AG04449 (cell line): Measurements from ENCODE around the gene CENPA.

ENCODE experiments used
- CTCF ChIA-PET: fragments of 350-600 bp; formaldehyde crosslinking; extraction: SDS; loops from one replicate; lab custom pipeline; 2021; ENCODE audit warnings: antibody characterized with exemption; lab: Yijun Ruan, JAX
- POLR2A ChIA-PET: fragments of 400-600, 350-600 bp; formaldehyde crosslinking; extraction: SDS; loops from one replicate; lab custom pipeline; 2020; ENCODE audit warnings: antibody characterized with exemption, inconsistent platforms; lab: Yijun Ruan, JAX
- DNase-seq: peaks from one replicate; pipeline ENCODE4 v3.0.0-alpha.2; 2010; ENCODE audit warnings: low read depth, low spot score
- H3K4me3 ChIP-seq: 2 replicates; pipeline ENCODE4 v1.5.1; 2011; ENCODE audit warnings: low read depth, mild to moderate bottlenecking, control low read depth, low read length
- TF ChIP-seq, protein P1 (sequence below): IDR thresholded peaks from one replicate; pipeline ENCODE4 v1.5.1; 2011; ENCODE audit warnings: mild to moderate bottlenecking, moderate library complexity, low read length, control low read depth, inconsistent platforms; ENCODE audit not compliant: insufficient read depth; ENCODE audit errors: missing control alignments

Gene CENPA

DNA sequence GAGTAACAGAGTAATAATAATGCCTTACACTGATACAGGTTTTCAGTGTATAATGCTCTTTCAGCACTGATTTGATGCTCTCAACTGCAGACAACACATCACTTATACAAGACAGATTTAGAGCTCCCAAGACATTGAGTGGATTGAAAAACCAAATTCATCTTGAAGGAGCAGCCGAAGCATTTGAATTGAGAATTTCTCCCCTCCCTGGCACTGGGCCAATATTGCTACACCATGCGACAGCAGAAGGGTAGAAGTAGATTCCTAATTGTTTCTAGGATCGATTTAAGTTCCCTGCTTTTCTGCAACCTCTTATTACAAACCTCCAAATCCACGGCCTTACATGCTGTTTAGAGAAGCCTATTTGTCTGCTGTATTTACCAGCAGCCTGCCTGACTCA lies 15.5 kb downstream of the CENPA start:
- ChIA-PET CTCF (no interaction called here), POLR2A (no interaction called here)
- TF ChIP-seq, protein P1, sequence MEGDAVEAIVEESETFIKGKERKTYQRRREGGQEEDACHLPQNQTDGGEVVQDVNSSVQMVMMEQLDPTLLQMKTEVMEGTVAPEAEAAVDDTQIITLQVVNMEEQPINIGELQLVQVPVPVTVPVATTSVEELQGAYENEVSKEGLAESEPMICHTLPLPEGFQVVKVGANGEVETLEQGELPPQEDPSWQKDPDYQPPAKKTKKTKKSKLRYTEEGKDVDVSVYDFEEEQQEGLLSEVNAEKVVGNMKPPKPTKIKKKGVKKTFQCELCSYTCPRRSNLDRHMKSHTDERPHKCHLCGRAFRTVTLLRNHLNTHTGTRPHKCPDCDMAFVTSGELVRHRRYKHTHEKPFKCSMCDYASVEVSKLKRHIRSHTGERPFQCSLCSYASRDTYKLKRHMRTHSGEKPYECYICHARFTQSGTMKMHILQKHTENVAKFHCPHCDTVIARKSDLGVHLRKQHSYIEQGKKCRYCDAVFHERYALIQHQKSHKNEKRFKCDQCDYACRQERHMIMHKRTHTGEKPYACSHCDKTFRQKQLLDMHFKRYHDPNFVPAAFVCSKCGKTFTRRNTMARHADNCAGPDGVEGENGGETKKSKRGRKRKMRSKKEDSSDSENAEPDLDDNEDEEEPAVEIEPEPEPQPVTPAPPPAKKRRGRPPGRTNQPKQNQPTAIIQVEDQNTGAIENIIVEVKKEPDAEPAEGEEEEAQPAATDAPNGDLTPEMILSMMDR: no peak
- DNase-seq: no peak
- no peak overlapping the region for H3K4me3 ChIP-seq

DNA sequence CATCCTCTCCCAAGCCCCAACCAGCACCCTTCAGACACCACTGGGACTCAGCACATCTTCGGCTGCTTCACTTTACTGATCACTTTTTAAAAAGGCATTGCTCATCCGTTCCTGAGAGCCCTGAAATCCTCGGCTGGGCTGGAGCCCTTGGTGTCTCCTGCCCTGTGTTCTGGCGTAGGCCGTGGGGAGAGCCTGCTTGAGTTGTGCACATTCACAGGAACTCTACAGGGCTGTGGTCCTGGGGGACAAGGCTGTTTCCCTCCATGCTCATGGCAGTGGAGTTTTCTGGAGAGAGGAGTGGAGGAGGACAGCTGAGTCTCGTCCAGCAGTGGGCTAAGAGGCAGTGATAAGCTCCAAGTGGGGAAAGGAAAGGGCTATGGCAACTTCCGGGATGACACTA lies 15.9 kb downstream of the CENPA start:
- no peak for DNase-seq
- CTCF ChIA-PET: no interaction called here
- no peak overlapping the region for H3K4me3 ChIP-seq
- TF ChIP-seq, protein P1: no peak
- POLR2A ChIA-PET: no interaction called here

DNA sequence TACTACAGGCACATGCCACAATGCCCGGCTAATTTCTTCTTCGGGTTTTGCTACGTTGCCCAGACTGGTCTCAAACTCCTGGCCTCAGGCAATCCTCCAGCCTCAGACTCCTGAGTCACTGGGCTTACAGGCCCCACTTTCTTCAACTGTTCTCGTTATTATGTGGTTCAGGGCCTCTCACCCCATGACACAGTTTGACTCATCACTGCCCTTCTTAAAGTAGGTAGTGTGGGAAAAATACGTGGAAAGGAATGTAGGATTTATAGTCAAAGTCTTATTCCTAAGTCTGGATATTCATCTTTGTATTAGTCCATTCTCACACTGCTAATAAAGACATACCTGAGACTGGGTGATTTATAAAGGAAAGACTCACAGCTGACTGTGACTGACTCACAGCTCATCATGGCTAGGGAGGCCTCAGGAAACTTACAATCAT lies 19.4 kb downstream of the CENPA start:
- ChIA-PET CTCF (interaction anchor here (1.4 kb wide), 1 partner anchor 41 kb away, joined by 3 read pairs; no protein-coding TSS in a partner anchor), POLR2A (no interaction called here)
- H3K4me3 ChIP-seq: no peak overlapping the region
- TF ChIP-seq, protein P1: no peak
- DNase-seq: peak; percentile 46

DNA sequence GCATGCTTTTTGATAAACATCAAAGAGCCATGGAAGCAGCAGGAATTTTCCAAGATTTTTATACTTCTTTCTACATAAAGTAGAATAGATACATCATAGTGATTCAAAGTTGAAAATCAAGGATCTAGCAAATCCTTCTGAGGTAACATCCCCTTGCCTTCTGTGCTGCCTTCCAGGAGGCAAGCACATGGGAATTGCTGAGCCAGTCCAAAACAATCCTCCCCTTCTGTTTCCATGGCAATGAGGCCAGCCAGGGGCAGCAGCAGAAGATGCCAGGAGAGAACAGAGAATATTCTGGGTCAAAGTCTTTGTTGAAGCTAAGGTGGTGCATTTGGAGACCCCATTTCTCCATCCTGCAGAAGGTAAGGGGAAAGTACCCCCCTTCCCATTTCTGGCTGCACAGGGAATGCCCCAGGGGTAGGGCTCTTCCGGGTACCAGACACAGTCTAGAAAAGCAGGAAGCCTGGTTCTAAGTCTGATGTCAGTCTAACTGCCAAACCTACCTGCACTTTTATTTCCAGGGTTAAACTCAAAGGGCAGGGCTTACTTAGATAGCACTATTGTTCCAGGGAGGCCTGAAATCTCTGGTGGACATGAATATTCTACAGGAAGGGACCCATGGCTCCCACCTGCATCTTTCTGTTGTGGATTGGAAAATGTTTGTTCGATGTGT lies 22.1 kb downstream of the CENPA start:
- TF ChIP-seq, protein P1: no peak

DNA sequence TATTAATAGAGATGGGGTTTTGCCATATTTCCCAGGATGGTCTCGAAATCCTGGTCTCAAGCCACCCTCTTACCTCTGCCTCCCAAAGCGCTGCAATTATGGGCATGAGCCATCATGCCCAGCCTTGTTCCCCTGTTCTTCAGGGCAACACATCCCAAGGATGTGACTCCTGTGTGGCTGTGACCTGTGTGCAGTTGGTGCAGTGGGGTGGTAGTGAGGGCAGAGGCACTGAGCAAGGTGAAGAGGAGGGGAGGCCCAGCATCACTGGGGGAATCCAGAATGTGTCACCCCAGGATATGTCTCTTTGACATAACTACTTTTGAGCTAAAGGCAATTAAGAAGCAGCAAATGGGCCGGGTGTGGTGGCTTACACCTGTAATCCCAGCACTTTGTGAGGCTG lies 23.4 kb downstream of the CENPA start:
- TF ChIP-seq, protein P1: no peak
- POLR2A ChIA-PET: no interaction called here
- no peak overlapping the region for H3K4me3 ChIP-seq
- CTCF ChIA-PET: interaction anchor here (1.3 to 1.6 kb wide), 2 partner anchors 10 to 38 kb away, joined by 4 read pairs; no protein-coding TSS in a partner anchor
- DNase-seq: no peak

More for the DNA sequence above, 22.1 kb downstream of the CENPA start:
- H3K4me3 ChIP-seq: no peak overlapping the region
- POLR2A ChIA-PET: no interaction called here
- no peak for DNase-seq
- CTCF ChIA-PET: interaction anchor here (1.6 kb wide), 1 partner anchor 39 kb away, joined by 4 read pairs; no protein-coding TSS in a partner anchor

DNA sequence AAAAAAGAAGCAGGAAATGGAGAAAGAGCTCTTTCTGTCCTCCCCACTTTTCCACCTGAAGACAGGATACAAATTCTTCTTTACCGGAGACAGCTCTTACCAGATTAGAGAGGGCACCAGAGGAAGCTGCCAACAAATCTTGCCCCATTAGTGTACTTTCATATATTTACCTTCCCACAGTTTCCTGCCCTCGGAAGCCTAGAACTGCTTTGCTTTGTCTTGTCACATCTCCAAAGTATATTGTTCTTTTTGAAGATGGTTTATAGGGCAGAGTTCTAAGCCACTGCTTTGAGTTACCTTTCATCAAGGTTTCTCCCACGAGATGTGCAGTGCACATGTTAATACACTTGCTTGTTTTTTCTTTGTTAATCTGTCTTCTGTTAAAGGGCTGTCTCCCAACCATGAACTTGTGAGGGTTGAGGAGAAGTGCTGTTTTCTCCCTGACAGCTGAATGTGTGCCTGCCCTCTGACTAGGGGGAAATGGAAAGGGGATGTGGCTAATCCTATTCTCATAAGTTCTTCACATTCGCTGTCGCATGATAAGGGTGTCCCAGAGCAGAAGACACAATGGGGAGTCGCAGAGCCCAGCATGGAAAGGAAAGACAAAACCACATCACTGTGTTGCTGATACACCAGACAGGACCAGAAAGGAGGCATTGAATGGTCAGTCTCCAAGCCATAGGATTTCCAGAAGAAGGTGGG lies 24.2 kb downstream of the CENPA start:
- no peak overlapping the region for H3K4me3 ChIP-seq
- ChIA-PET CTCF (interaction anchor here (1.3 to 1.6 kb wide), 2 partner anchors 11 to 37 kb away, joined by 4 read pairs; no protein-coding TSS in a partner anchor), POLR2A (no interaction called here)
- TF ChIP-seq, protein P1: no peak
- no peak for DNase-seq
